HG03442 (cell line): ENCODE data around the gene POLR2E.
"Not testable (repeated sequence)": the region's sequence is repeated elsewhere in the genome, so short reads cannot be mapped to it uniquely, and the experiment has no call there.

Experiments used
- ATAC-seq: cut with Tn5 transposase; IDR thresholded peaks from one replicate; pipeline ENCODE4 v1.9.1; 2021; ENCODE audit warnings: mild to moderate bottlenecking, moderate library complexity; ENCODE audit not compliant: unreplicated experiment

Gene POLR2E

DNA sequence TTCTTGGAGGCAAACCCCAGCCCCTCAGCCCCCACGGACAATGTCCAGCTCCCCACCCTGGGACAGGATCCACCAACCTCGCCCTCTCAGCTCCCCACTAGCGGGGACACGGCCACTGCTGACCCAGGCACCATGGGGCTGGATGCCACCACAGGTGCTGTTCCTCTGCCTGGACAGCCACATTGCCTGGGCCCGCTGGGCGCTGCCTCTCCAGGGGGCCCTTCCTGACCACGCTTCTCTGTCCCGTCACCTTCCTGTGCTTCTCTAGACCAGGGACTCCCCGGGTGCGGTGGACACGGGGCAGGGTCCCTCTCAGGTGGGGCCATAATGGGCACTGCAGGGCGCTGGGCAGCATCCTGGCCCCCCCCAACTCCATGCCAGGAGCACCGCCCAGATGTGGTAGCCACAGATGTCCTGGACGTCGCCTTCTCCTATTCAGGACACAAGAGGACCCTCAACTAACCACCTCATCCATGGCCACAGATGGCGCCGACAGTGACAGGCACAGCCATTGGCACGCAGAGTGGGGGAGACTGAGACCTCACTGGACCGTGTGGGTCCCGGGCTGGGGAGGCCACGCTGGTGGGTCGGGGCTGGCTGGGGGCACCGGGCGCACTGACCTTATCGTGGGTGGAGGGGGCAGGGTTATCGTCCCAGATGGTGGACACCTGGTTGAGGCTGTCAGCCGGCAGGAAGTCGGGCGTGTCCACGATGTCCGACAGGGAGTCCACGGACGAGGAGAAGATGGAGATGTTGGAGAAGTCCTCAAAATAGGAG lies 32.0 kb upstream of the POLR2E start:
- no peak for ATAC-seq

DNA sequence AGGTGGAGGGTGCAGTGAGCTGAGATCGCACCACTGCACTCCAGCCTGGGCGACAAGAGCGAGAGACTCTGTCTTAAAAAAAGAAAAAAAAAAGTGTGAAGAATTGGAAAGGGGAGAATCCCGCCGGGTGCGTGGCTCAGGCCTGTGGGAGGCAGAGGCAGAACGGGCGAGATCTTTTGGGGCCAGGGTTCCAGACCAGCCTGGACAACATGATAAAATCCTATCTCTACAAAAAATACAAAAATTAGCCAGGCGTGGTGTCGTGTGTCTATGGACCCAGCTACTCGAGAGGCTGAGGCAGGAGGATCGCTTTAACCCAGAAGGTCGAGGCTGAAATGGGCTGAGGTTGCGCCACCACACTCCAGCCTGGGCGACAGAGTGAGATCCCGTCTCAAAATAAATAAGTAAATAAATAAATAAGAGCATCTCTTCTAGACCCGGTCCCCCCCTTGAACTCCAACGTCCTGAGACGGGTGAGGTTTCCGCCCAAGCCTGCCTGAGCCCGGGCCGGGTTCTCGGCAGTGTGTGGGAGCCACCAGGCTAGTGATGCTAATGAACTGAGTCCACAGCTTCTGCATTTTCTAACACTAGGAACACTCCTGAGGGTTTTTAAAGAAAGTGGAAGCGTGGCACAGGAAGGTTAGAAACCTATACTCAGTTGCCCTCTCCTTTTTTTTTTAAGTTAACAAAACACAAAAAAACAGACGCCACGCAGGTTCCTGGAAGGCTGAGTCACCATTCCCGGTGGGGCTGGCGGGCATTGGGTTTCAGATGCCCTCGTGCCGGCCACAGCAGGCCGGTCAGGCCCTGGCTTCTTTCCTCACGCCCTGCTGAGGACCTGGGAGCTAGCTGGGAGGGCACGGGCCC lies 30.7 kb upstream of the POLR2E start:
- no peak for ATAC-seq

DNA sequence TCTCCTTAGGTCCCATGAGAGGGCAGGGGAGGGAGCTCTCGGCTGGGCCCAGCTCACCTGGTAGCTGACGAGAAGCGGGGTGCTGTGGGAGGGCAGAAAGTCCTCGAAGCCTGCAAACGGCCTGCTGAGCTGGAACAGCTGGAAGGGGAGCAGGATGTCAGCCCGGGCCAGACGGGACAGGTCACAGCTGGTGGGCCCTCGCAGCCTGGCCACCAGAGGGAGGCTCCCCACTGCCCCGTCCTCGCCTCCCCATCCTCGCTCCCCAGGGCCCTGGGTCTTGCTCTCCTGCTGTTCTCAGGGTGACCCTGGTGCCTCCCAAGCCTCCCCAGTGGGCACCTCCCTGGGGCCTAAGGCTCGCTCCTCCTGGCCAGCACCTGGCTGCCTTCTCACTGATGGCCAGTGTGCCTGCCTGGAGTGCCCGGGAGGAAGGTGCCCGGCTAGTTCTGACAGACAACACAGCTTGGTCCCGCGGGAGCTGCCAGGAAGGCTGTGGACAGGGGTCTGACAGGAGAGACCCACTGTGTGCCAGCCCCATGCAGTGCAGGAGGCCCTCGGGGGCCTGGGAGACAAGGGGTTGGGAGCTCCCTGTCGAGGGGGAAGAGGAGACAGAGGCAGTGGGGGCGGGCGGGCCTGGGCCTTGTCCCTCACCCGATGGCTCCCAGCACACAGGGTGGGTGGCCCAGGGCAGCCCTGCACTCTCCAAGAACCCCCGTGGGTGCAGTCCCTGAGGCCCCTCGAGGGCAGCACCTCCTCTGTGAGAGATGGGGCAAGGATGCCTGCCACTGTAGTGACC lies 28.9 kb upstream of the POLR2E start:
- no peak for ATAC-seq

GRCh38 chr19:1123381-1123780 lies 28.2 kb upstream of the POLR2E start:
- no peak for ATAC-seq

DNA sequence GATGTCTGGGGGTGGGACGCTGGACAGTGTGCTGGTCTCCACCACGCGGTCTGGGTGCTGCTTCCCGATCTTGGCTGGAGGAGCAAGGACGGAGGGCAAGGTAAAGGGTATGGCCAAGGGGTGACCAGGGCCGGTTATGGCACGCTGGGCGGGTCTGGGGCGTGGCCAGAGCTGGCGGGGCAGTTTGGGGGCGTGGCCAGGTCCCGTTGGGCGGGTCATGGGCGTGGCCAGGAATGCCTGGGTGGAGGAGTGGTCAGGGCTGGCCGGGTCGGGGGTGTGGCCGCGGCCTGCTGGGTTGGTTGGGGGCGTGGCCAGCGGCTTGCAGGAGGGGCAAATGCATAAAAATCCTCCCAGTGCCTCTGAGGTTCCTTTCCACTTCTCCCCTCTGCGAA lies 27.8 kb upstream of the POLR2E start:
- no peak for ATAC-seq

- no peak for ATAC-seq
Observed at GRCh38 chr19:1122021-1122971, 27.1 kb upstream of the POLR2E start.

GRCh38 chr19:1121395-1121794 lies 26.2 kb upstream of the POLR2E start:
- ATAC-seq = no peak

GRCh38 chr19:1119475-1120217 lies 24.5 kb upstream of the POLR2E start:
- ATAC-seq = no peak

- ATAC-seq = no peak
Observed at GRCh38 chr19:1118999-1119398, 23.8 kb upstream of the POLR2E start.

GRCh38 chr19:1117654-1118053 lies 22.5 kb upstream of the POLR2E start:
- ATAC-seq = no peak

GRCh38 chr19:1116726-1117581 lies 21.8 kb upstream of the POLR2E start:
- ATAC-seq = no peak

DNA sequence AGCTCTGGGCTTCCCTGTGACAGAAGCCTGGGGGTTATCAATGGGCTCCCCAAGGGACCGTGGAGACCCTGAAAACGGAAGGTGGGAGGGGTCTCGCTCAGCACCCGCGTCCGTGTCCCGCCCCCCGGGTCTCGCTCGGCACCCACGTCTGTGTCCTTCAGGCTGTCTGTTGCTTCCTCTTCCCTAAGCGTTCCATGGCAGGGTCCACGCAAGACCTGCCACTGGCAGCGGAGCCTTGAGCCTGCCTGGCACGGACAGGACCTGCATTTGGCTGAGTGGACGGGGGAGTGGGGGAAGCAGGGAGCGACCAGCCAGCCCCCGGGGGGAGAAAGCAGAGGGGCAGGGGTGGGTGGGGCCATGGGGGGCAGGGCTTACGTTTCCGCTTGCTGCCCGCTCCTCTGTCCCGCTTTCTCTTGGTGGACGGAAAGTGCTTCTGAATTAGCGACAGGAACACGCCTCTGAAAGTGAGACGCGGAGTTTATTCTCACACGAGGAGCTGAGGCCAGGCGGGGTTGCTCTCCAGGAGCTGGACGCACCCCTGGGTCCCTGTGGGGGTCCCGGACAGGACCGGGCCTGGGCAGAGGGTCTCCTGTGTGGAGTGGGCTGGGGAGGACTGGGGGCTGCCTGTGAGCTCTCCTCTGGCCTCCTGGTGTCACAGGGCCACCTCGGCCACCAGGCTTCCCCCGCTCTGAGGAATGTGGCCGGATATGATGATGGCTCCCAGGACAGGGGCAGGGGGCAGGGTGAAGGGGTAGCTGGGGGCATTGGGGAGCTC lies 20.7 kb upstream of the POLR2E start:
- ATAC-seq = no peak

GRCh38 chr19:1114728-1115127 lies 19.6 kb upstream of the POLR2E start:
- ATAC-seq = not testable (repeated sequence)

DNA sequence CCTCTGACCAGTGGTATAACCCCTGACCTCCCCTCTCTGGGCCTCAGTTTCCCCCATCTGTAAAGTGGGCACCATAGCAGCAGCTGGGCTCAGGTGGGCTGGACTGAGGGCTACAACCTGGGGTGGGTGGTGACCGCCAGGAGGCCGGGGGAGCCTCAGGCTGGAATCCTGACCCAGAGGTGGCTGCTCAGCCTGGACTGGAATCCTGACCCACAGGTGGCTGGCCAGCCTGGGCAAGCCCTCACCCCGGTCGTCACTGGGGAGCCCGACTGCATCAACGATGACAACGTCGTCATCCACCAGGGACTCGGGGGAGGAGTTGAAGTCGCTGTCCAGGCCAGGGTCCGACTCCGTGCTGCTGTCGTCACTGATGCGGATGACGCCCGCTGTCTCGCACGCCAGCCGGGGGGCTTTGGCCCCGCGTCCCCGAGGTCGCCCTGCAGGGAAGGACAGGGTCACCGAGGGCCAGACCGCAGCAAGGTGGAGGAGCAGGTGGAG lies 18.9 kb upstream of the POLR2E start:
- no peak for ATAC-seq

GRCh38 chr19:1113030-1113985 lies 18.1 kb upstream of the POLR2E start:
- ATAC-seq = no peak

DNA sequence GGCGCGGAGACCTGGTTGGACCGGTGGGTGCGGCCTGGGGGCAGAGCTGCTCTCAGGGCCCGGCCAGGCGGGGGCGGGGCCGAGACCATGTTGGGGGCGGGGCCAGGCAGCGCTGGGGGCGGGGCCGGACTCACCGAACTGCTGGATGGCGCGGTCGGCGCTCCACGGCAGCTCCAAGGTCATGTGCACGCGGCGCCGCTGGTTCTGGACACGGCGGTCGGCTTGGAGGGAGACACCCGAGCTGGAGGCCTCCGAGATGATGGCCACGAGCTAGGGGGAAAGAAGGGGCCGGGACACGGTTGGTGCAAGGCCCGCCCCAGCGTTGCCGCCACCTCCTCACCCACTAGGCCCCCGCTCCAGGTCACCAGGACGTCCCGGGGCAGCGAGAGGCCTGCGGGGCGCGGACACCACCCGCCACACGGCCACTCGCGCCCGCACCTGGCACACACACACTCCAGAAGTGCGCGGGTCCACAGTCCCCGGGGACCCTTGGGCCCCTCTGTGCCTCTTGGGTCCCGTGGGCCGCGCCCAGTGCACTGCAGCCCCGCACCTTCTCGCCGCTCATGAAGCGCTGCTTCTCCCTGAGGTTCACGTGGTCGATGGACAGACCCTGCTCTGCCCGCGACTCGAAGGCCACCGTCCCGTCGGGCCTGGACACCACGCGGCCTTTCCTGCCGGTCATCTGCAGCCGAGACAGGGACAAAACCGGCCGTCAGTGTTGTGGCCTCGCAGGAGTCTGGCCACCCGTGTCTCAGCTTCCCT lies 17.3 kb upstream of the POLR2E start:
- ATAC-seq = no peak
